ENCODE results near the gene NUMBL. TPM values are rescaled to one million over a fixed set of nuclear protein-coding genes. Genes with fewer than 3 reads are reported as not detected.
A peak's percentile ranks its signal among the peaks of the same experiment; 100 is the strongest.

The NUMBL gene
- total and polyA plus RNA-seq, 9 of the 15 experiments (the other 6 are each of a cell fraction or from before 2014, with no cell fraction given) = 0.39 to 38.6 (median 6.6) TPM

- TF ChIP-seq RBM17 (IDR thresholded peaks at IDR 0.05; ENCODE audit: borderline replicate concordance, low read depth, low read length) = no peak
- TF ChIP-seq THRAP3 (IDR thresholded peaks at IDR 0.05; ENCODE audit: borderline replicate concordance) = no peak
- TF ChIP-seq HIVEP1 (CRISPR knock-in tag; IDR thresholded peaks at IDR 0.05) = no peak
- peak; percentile 83 for TF ChIP-seq KLF1 (tag; IDR thresholded peaks at IDR 0.05)
- no peak for TF ChIP-seq ZNF551 (CRISPR knock-in tag; IDR thresholded peaks at IDR 0.05)
- TF ChIP-seq ZNF408 (CRISPR knock-in tag; IDR thresholded peaks at IDR 0.05; ENCODE audit: low read depth) = no peak
- no peak for TF ChIP-seq ZNF717 (CRISPR knock-in tag; IDR thresholded peaks at IDR 0.05)
- TF ChIP-seq CBFA2T3 (IDR thresholded peaks at IDR 0.05) = peak; percentile 55
- TF ChIP-seq RFX1 (IDR thresholded peaks at IDR 0.05) = no peak
- peak in 1 of 2 experiments; percentile 40; a peak in 1 of 4 replicates for TF ChIP-seq TBL1XR1 (IDR thresholded peaks at IDR 0.05; ENCODE audit: low read length in 2 of 2)
- TF ChIP-seq SAFB (IDR thresholded peaks at IDR 0.05; ENCODE audit: borderline replicate concordance, low read depth, low read length) = no peak
- no peak for TF ChIP-seq SREBF2 (CRISPR knock-in tag; IDR thresholded peaks at IDR 0.05)
- TF ChIP-seq CBX3 (IDR thresholded peaks at IDR 0.05; ENCODE audit: borderline replicate concordance in 1 of 2, low read length in 2 of 2) = 0 out of 3 replicates have a peak, but pooled peaks of 1 of the 2 experiments have one; percentile 16
- TF ChIP-seq KDM2B (CRISPR knock-in tag; IDR thresholded peaks at IDR 0.05) = no peak
- peak in 1 of 2 experiments; percentile 25 for TF ChIP-seq AFF1 (IDR thresholded peaks at IDR 0.05; ENCODE audit: low read depth in 1 of 2, partially characterized antibody in 2 of 2)
- peak; percentile 73; the same call in 1 of the 2 replicates for TF ChIP-seq THAP12 (CRISPR knock-in tag; IDR thresholded peaks at IDR 0.05)
- TF ChIP-seq SUPT5H (IDR thresholded peaks at IDR 0.05) = no peak
- TF ChIP-seq SP1 (CRISPR knock-in tag; IDR thresholded peaks at IDR 0.05) = peak; percentile 94
- TF ChIP-seq MLLT1 (IDR thresholded peaks at IDR 0.05) = peak in 1 of 2 experiments; percentile 16; a peak in 1 of 4 replicates
- TF ChIP-seq STAG1 (CRISPR knock-in tag; IDR thresholded peaks at IDR 0.05; ENCODE audit: borderline replicate concordance) = no peak
- TF ChIP-seq KLF13 (tag; IDR thresholded peaks at IDR 0.05; ENCODE audit: borderline replicate concordance, low read depth) = peak; percentile 18; the same call in 1 of the 2 replicates
Observed at GRCh38 chr19:40623403-40624251, 66.8 kb downstream of the NUMBL start (continued).

Data from K562 (cell line).